ENCODE results near the gene SLC25A22. TPM values are rescaled to one million over a fixed set of nuclear protein-coding genes. Genes with fewer than 3 reads are reported as not detected.

The SLC25A22 gene
- total RNA-seq, 3 donors from 2014 or later, result 2.7 to 11.5 (median 4.7) TPM

DNA sequence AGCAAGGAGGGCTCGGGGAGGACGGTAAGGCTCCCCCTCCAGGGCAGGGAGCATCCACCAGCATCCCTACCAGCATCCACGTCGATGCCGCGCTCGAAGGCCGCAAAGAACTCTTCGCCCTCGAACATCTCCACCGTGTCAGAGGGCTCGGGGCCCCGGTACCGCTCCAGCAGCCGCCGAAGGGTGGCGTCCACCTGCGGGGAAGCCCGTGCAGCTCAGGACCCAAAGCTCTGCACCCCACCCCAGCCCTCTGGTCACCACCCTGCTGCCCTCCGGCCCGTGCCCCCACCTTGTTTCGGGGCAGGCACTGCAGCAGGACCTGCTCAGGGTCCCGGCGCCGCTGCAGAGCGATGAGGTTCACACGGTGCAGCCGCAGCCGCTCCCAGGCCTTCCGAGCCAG, 2.4 kb upstream of the SLC25A22 start:
- intact Hi-C loops (cut with DNase I; ENCODE audit: low total_unique reads), result no loop called here
- Histone ChIP-seq H3K9me3 (no peaks in the 10 kb centered on the region), H3K36me3 (no peaks in the 10 kb centered on the region), H3K27me3 (no peaks in the 10 kb centered on the region), H3K4me1 (peaks cover 9 to 24% of the 10 kb centered on the region in 2 donors), H3K4me3 (no peak overlapping the region), H3K27ac (no peak overlapping the region)
- no peak for DNase-seq (ENCODE audit: low spot score in 2 of 2)
- TF ChIP-seq, protein P1, sequence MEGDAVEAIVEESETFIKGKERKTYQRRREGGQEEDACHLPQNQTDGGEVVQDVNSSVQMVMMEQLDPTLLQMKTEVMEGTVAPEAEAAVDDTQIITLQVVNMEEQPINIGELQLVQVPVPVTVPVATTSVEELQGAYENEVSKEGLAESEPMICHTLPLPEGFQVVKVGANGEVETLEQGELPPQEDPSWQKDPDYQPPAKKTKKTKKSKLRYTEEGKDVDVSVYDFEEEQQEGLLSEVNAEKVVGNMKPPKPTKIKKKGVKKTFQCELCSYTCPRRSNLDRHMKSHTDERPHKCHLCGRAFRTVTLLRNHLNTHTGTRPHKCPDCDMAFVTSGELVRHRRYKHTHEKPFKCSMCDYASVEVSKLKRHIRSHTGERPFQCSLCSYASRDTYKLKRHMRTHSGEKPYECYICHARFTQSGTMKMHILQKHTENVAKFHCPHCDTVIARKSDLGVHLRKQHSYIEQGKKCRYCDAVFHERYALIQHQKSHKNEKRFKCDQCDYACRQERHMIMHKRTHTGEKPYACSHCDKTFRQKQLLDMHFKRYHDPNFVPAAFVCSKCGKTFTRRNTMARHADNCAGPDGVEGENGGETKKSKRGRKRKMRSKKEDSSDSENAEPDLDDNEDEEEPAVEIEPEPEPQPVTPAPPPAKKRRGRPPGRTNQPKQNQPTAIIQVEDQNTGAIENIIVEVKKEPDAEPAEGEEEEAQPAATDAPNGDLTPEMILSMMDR (IDR thresholded peaks at IDR 0.05), result no peak
- TF ChIP-seq POLR2AphosphoS5 (IDR thresholded peaks at IDR 0.05), result no peak
- no peak for TF ChIP-seq POLR2A (IDR thresholded peaks at IDR 0.05)

DNA sequence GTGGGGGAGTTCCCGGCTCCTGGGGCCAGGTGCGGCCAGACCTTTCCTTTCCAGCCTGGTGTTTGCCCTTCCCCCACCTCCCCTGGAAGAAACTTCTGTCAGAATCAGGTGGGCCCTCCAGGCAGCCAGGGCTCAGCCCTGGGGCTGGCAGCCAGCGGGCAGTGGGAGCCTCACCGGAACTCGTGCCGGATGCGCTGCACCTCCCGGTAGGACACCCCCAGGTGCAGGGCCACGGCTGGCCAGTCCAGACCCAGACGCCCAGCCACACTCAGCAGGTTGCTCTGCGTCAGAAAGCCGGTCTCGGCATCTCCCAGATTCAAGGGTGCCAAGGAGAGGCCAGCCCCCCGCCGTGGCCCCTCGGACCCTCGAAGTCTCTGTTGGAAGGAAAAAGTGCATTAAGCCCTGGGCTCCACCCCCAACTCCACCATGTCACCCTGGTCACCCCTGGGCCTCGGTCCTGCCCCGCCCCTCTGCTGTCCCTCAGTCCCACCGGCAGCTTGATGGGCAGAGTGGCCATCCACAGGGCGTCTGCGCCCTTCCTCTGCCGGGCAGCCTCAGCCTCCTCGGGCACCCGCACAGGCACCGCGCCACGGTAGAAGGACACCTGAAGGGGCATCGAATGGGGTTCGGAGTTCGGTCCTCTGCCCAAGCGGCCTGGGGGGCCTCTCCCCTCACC, 1.7 kb upstream of the SLC25A22 start:
- peaks cover 10 to 23% of the 10 kb centered on the region in 2 donors for H3K4me1 ChIP-seq
- H3K9me3 ChIP-seq, result no peaks in the 10 kb centered on the region
- no peak overlapping the region for H3K27ac ChIP-seq
- TF ChIP-seq POLR2A (IDR thresholded peaks at IDR 0.05) (no peak), POLR2AphosphoS5 (IDR thresholded peaks at IDR 0.05) (no peak)
- TF ChIP-seq, protein P1 (IDR thresholded peaks at IDR 0.05), result no peak
- H3K4me3 ChIP-seq, result no peak overlapping the region
- no peaks in the 10 kb centered on the region for H3K27me3 ChIP-seq
- intact Hi-C loops (cut with DNase I; ENCODE audit: low total_unique reads), result no loop called here
- no peaks in the 10 kb centered on the region for H3K36me3 ChIP-seq
- no peak for DNase-seq (ENCODE audit: low spot score in 2 of 2)

DNA sequence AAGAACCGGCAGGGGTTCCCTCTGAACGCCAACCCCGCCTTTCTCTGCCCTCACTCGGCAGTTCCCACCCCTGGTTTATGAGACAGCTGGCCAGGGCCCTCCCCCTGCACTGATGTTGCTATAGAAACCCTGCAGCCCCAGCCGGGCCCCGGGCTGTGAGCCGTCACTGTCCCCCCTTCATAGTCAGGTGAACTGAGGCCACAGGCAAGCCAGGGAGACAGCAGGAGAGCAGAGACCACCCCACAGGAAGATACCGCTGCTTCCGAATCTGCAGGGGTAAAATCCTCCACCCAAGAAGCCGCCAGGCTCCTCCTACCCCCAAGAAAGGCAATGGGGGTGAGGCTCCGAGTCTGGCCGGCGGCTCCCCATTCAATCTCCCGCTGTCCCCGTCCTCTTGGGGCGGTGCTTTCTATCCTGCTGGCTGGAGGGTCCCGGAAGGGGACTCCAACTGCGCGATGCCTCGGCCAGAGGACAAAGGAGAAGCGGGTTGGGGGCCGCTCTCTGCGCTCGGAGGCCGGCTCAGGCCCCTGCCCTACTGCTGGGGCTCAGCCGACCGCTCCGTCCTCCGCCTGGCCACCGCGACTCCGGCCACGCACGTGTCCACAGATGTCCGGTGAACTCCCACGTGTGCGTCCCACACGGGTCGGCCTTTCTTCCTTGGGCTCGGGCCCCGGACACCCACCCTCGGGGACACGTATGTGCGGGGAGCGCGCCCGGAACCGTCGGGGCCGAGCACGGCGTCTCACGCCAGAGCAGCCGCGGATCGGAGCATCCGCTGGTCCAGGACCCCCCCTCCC, 587 bp downstream of the SLC25A22 start:
- TF ChIP-seq POLR2AphosphoS5 (IDR thresholded peaks at IDR 0.05), result peak in 1 of 3 donors; percentile 60
- no peak for TF ChIP-seq POLR2A (IDR thresholded peaks at IDR 0.05)
- no peaks in the 10 kb centered on the region for H3K27me3 ChIP-seq
- H3K27ac ChIP-seq, result peak overlapping the region; percentile 86 to 87
- peak overlapping the region; percentile 62 to 82 (median 79) for H3K4me3 ChIP-seq
- H3K36me3 ChIP-seq, result no peaks in the 10 kb centered on the region
- intact Hi-C loops (cut with DNase I; ENCODE audit: low total_unique reads), result no loop called here
- DNase-seq (ENCODE audit: low spot score in 2 of 2), result no peak
- H3K9me3 ChIP-seq, result no peaks in the 10 kb centered on the region
- H3K4me1 ChIP-seq, result peaks cover 10 to 14% of the 10 kb centered on the region in 2 donors

DNA sequence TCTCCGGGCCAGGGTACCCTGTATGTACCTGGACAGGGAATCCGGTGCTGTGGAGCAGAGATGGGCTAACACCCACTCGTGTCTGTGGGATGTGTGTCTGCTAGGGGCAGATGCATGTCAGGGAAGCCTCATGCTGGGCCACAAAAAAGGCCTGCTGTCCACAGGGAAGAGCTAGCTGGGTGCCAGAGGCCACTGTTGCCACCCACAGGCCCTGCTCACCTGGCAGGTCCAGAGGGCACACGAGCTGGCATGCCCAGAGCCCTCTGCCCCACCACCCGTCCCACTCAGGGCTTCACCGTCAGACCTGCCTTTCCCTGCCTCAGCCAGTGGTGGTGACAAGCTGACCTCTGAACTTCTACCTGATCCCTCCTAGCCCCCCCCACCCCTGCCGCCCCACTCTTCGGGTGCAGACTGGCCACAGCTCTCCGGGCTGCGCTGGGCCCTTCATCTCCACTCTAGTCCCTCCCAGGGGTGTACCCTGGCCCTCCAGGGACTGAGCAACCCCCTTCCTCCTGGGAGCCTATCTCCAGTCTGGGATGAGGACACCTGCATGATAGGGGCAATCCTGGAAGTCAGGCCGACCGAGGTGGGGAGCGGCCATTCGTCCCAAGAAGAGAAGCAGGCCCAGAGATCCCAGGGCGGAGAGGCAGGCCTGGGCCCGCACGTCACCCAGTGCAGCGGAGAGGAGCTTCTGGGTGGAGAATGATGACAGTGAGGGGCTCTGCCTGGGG, 1.4 kb downstream of the SLC25A22 start:
- peaks cover 10 to 14% of the 10 kb centered on the region in 2 donors for H3K4me1 ChIP-seq
- intact Hi-C loops (cut with DNase I; ENCODE audit: low total_unique reads), result no loop called here

More for the DNA sequence above, 1.4 kb downstream of the SLC25A22 start:
- Histone ChIP-seq H3K27me3 (no peaks in the 10 kb centered on the region), H3K27ac (peak overlapping the region; percentile 86 to 87), H3K9me3 (no peaks in the 10 kb centered on the region), H3K4me3 (peak overlapping the region; percentile 62 to 82 (median 79)), H3K36me3 (no peaks in the 10 kb centered on the region)
- TF ChIP-seq, protein P1 (IDR thresholded peaks at IDR 0.05), result no peak
- TF ChIP-seq POLR2AphosphoS5 (IDR thresholded peaks at IDR 0.05), result no peak
- TF ChIP-seq POLR2A (IDR thresholded peaks at IDR 0.05), result no peak
- no peak for DNase-seq (ENCODE audit: low spot score in 2 of 2)

Measured in breast epithelium (tissue), 4 donors.